ENCODE measurements around the gene PLA2G2D. TPM values are rescaled to one million over a fixed set of nuclear protein-coding genes. Genes with fewer than 3 reads are reported as not detected.

Gene PLA2G2D
- total and polyA plus RNA-seq, 2 of the 13 experiments (the other 11 are each of a cell fraction or from before 2014, with no cell fraction given) = not detected

DNA sequence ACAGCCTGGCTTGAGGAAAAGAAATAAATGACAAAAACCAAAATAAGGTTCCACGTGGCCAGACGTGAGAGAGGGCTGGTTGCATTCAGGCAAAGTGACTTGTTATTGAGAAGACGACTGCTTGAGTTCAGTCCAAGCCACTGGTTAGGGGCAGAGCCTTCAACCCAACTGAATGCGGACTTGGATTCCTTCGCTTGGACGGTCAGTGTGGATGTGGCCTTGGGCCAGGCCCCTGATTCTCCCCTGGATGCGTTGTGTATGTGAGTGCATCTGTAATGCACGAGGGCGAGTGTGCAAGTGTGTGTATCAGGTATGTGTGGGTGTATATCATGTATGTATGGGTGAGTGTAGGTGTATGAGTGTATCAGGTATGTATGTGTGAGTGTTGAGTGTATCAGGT lies 21.7 kb upstream of the PLA2G2D start:
- no peaks in the 10 kb centered on the region for H3K36me3 ChIP-seq (replicated peaks in 1 of 2; ENCODE audit: control insufficient read depth in 1 of 2, insufficient read depth in 2 of 2, low read length in 2 of 2)
- no peak for FAIRE-seq

More for the DNA sequence above, 21.7 kb upstream of the PLA2G2D start:
- no peaks in the 10 kb centered on the region for H3K9me3 ChIP-seq (ENCODE audit: low read length)
- no peak for DNase-seq (ENCODE audit: low spot score)
- WGBS (ENCODE audit: low lambda C conversion rate) = 34% methylated on average over 9 of the region's 9 CpGs
- CTCF ChIA-PET (ENCODE audit: low intra/inter-chr PET ratio, low total read pairs) = no interaction called here
- H4K20me1 ChIP-seq (ENCODE audit: insufficient read depth, low read length) = no peaks in the 10 kb centered on the region
- in situ Hi-C loops (cut with HindIII; ENCODE audit: extremely low pct_ligation_motif_present, low pct_unique_long_range_greater_than_20kb) = no loop called here
- no peaks in the 10 kb centered on the region for H3K79me2 ChIP-seq (ENCODE audit: insufficient read depth, low read length)
- H3K9ac ChIP-seq (ENCODE audit: insufficient read depth, low read depth, low read length) = no peak overlapping the region
- TF ChIP-seq TOPORS (CRISPR knock-in tag; IDR thresholded peaks at IDR 0.05) (no peak), ZNF3 (CRISPR knock-in tag; IDR thresholded peaks at IDR 0.05) (no peak), SNAPC2 (CRISPR knock-in tag; IDR thresholded peaks at IDR 0.05) (no peak), NR2F1 (CRISPR knock-in tag; IDR thresholded peaks at IDR 0.05) (no peak), ZFP36L2 (CRISPR knock-in tag; IDR thresholded peaks at IDR 0.05) (no peak), ZNF460 (CRISPR knock-in tag; IDR thresholded peaks at IDR 0.05; ENCODE audit: borderline replicate concordance) (no peak), FOSL1 (CRISPR knock-in tag; IDR thresholded peaks at IDR 0.05; ENCODE audit: borderline replicate concordance) (no peak), ZFY (CRISPR knock-in tag; IDR thresholded peaks at IDR 0.05) (no peak)
- TF ChIP-seq, protein P1, sequence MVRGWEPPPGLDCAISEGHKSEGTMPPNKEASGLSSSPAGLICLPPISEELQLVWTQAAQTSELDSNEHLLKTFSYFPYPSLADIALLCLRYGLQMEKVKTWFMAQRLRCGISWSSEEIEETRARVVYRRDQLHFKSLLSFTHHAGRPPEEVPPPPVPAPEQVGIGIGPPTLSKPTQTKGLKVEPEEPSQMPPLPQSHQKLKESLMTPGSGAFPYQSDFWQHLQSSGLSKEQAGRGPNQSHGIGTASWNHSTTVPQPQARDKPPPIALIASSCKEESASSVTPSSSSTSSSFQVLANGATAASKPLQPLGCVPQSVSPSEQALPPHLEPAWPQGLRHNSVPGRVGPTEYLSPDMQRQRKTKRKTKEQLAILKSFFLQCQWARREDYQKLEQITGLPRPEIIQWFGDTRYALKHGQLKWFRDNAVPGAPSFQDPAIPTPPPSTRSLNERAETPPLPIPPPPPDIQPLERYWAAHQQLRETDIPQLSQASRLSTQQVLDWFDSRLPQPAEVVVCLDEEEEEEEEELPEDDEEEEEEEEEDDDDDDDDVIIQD (CRISPR knock-in tag; IDR thresholded peaks at IDR 0.05; ENCODE audit: low read depth) = no peak
- TF ChIP-seq, protein P2, sequence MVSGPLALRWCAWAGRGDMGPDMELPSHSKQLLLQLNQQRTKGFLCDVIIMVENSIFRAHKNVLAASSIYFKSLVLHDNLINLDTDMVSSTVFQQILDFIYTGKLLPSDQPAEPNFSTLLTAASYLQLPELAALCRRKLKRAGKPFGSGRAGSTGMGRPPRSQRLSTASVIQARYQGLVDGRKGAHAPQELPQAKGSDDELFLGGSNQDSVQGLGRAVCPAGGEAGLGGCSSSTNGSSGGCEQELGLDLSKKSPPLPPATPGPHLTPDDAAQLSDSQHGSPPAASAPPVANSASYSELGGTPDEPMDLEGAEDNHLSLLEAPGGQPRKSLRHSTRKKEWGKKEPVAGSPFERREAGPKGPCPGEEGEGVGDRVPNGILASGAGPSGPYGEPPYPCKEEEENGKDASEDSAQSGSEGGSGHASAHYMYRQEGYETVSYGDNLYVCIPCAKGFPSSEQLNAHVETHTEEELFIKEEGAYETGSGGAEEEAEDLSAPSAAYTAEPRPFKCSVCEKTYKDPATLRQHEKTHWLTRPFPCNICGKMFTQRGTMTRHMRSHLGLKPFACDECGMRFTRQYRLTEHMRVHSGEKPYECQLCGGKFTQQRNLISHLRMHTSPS (CRISPR knock-in tag; IDR thresholded peaks at IDR 0.05; ENCODE audit: low read depth) = no peak
- TF ChIP-seq, protein P3, sequence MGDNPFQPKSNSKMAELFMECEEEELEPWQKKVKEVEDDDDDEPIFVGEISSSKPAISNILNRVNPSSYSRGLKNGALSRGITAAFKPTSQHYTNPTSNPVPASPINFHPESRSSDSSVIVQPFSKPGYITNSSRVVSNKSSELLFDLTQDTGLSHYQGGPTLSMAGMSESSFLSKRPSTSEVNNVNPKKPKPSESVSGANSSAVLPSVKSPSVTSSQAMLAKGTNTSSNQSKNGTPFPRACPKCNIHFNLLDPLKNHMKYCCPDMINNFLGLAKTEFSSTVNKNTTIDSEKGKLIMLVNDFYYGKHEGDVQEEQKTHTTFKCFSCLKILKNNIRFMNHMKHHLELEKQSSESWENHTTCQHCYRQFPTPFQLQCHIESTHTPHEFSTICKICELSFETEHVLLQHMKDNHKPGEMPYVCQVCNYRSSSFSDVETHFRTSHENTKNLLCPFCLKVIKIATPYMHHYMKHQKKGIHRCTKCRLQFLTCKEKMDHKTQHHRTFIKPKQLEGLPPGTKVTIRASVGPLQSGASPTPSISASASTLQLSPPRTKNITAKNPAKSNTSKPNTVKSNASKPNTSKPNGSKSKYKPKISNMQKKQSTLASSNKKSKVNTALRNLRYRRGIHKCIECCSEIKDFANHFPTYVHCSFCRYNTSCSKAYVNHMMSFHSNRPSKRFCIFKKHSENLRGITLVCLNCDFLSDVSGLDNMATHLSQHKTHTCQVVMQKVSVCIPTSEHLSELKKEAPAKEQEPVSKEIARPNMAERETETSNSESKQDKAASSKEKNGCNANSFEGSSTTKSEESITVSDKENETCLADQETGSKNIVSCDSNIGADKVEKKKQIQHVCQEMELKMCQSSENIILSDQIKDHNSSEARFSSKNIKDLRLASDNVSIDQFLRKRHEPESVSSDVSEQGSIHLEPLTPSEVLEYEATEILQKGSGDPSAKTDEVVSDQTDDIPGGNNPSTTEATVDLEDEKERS (CRISPR knock-in tag; IDR thresholded peaks at IDR 0.05) = no peak
- no peak for ATAC-seq
- no peak overlapping the region for H3K4me2 ChIP-seq (ENCODE audit: low read depth, low read length)
- no peak overlapping the region for H3K27ac ChIP-seq (ENCODE audit: extremely low read length, insufficient read depth, low read length)
- peaks cover 2 to 21% of the 10 kb centered on the region in 2 experiments; a peak in 3 of 5 replicates for H3K27me3 ChIP-seq (ENCODE audit: control insufficient read depth in 1 of 2, insufficient read depth in 2 of 2, low read length in 2 of 2)
- peaks cover 13% of the 10 kb centered on the region for H3K4me1 ChIP-seq (ENCODE audit: insufficient read depth, low read length)
- H2AFZ ChIP-seq (ENCODE audit: low read length) = no peak overlapping the region
- intact Hi-C loops (cut with micrococcal nuclease; ENCODE audit: unreplicated experiment) = no loop called here
- no TSS peak for BruUV-seq (replicated peaks)
- H3K4me3 ChIP-seq (replicated peaks in 1 of 3; ENCODE audit: insufficient read depth in 1 of 3, low read depth in 2 of 3, low read length in 3 of 3) = no peak overlapping the region
- POLR2A ChIA-PET = no interaction called here
